C4-2B (cell line): ENCODE data around the gene TPK1.

Source experiments
- H3K27ac ChIP-seq: fragments of 450-650 bp; 2 replicates; pipeline ENCODE4 v1.5.1; 2017
- ZFX ChIP-seq: fragments of 450-650 bp; IDR thresholded peaks from 2 replicates; pipeline ENCODE4 v1.6.1; 2017
- TF ChIP-seq, protein P1 (sequence below): fragments of 450-650 bp; conservative IDR thresholded peaks from 2 replicates; pipeline ENCODE4 v1.5.1; 2017; ENCODE audit warnings: mild to moderate bottlenecking

Gene TPK1

DNA sequence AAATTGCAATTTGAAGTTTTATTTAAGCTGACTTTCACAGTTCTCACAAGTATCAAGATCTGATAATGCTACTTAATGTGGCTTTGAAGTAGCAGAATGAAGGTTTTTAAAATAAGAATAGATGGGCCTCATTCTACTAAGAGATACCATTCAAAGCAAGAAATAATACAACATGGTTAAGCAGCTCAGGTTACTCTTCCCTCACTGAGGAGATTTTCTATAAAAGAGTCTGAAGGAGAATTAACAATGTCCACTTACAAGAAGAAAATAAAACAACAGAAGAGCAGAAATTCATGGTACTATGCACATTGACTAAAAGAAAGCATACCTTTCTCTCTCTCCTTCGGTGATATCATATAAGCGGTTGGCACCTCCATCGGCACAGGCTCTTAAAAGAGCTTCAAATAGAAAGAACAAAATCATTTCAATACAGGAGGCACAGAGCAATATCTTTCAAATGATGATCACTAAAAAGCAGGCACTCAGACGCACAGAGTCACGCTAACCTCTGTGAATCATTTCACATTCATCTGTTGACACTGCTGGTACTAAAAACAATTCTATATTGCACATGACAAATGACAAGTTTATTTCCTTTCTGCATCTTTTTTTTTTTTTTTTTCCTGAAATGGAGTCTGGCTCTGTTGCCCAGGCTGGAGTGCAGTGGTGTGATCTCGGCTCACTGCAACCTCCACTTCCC, 153.1 kb downstream of the TPK1 start:
- H3K27ac ChIP-seq: no peak overlapping the region
- no peak for TF ChIP-seq ZFX
- TF ChIP-seq, protein P1, sequence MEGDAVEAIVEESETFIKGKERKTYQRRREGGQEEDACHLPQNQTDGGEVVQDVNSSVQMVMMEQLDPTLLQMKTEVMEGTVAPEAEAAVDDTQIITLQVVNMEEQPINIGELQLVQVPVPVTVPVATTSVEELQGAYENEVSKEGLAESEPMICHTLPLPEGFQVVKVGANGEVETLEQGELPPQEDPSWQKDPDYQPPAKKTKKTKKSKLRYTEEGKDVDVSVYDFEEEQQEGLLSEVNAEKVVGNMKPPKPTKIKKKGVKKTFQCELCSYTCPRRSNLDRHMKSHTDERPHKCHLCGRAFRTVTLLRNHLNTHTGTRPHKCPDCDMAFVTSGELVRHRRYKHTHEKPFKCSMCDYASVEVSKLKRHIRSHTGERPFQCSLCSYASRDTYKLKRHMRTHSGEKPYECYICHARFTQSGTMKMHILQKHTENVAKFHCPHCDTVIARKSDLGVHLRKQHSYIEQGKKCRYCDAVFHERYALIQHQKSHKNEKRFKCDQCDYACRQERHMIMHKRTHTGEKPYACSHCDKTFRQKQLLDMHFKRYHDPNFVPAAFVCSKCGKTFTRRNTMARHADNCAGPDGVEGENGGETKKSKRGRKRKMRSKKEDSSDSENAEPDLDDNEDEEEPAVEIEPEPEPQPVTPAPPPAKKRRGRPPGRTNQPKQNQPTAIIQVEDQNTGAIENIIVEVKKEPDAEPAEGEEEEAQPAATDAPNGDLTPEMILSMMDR: no peak

DNA sequence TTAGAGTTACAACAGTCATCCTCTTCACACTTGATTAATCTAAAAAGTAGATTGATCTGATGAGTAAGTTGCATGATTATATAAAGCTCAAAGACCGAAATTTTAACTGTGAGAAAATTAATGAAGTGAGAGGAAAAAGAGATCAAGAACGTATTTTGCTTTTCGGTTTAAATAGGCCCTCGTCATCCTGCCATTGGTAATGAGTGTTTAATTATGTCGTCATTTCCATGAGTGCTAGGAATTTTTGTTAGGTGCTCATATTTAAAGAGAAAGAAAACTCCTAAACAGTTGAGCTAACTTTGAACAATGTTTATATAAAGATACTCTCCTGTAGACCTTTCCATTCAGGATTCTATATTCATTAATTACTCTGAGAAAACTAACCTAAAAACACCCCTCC, 159.4 kb downstream of the TPK1 start:
- TF ChIP-seq ZFX: no peak
- TF ChIP-seq, protein P1: no peak
- no peak overlapping the region for H3K27ac ChIP-seq

DNA sequence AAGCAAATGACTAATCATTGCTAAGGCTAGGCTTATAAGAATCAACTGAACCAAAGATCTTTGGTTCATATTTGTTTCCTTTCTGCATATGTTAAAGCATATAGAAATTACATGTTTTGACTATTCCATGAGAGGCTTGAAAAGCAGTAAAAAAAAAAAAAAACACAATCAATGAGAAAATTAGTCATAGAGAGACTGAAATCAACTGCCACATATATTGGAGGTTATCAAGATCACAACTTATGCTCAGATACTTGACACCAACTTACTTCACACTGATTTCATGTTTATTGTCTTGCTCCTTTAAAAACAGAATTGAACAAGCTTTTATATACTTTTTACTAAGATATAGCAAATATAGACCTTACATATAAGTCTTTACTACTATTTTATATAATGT, 161.3 kb downstream of the TPK1 start:
- H3K27ac ChIP-seq: no peak overlapping the region
- no peak for TF ChIP-seq ZFX
- TF ChIP-seq, protein P1: no peak

DNA sequence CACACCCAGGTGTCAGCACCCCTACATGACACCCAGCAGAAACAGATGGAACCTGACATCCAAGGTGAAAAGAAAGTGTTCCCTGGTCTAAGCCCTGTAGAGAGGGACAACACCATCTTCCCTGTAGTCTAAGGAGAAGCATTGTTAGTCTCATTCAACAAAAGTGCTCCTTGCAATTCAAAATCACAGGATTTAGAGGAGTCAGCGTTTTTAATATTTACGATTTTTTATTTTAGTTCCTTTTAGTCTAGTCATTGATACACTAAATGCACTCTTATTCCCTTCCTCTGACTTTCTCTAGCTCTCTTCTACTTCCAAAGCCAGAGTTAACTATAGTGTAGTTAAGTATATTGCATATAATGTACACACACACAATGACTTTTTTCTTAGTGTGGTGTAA, 163.0 kb downstream of the TPK1 start:
- TF ChIP-seq, protein P1: no peak
- no peak for TF ChIP-seq ZFX
- no peak overlapping the region for H3K27ac ChIP-seq

DNA sequence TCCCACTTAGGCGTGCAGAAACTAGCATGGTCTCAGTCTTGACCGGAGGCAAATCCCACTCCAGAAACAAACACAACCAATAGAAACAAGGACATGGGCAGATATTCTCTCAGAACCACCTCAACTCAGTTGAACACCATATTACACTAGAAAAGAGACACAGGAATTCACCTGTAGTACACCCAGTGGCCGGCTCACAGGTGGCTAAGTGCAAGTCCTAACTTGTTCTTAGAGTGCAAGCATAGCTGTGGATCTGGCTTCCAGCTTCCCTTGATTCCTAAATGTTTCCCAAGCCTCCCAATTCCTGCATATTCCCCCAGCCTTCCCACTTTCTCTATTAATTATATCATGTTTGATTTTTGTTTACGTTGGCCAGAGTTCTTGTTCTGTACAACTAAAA, 164.4 kb downstream of the TPK1 start:
- H3K27ac ChIP-seq: no peak overlapping the region
- TF ChIP-seq ZFX: no peak
- TF ChIP-seq, protein P1: no peak

DNA sequence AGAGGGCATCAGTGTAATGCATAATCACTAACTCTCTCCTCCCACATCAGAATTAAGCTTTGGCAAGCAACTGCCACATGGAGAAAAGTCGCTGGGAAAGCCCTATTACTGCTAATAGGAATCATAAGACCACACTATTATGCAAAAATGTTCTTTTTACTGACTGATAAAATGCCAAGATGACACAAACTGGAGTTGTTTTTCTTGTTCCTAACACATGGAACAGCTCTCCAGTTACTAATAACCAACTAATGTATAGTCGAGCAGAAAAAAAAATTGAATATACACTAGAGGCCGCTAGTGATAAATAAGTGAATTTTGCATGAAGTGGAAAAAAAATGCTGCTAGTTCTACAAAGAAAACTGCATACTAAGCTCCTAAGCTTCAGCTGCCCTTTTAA, 165.6 kb downstream of the TPK1 start:
- TF ChIP-seq, protein P1: peak; percentile 63
- TF ChIP-seq ZFX: no peak
- no peak overlapping the region for H3K27ac ChIP-seq

DNA sequence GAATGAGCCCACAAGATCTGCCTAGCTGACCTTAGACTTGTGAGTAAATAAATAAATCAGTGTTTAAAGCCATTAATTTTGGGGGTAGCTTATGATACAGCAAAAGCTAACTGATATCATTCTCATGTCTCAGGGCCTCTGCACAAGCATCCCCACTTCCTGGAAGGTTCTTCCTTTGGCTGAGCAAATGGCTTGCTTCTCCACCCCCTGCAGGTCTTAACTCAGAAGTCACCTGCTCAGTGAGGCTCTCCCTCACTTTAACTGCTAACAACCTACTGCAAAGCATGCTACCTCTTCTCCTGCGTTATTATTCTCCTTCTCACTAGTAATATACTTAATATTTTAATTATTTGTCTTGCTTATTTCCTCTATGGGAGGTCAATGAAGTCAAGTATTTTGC, 167.3 kb downstream of the TPK1 start:
- H3K27ac ChIP-seq: no peak overlapping the region
- TF ChIP-seq ZFX: no peak
- TF ChIP-seq, protein P1: no peak
